ENCODE measurements around the gene DNAH10.

DNAH10 gene

GRCh38 chr12:123971449-123971769, 209.3 kb downstream of the DNAH10 start:
- TF ChIP-seq POLR2A (IDR thresholded peaks at IDR 0.05; ENCODE audit: extremely low read depth, insufficient read length): no peak
- TF ChIP-seq, protein P1, sequence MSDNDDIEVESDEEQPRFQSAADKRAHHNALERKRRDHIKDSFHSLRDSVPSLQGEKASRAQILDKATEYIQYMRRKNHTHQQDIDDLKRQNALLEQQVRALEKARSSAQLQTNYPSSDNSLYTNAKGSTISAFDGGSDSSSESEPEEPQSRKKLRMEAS (IDR thresholded peaks at IDR 0.05; ENCODE audit: low read depth, low read length): no peak
- no peak for TF ChIP-seq MYC (IDR thresholded peaks at IDR 0.05; ENCODE audit: low read depth, low read length)
- TF ChIP-seq, protein P2, sequence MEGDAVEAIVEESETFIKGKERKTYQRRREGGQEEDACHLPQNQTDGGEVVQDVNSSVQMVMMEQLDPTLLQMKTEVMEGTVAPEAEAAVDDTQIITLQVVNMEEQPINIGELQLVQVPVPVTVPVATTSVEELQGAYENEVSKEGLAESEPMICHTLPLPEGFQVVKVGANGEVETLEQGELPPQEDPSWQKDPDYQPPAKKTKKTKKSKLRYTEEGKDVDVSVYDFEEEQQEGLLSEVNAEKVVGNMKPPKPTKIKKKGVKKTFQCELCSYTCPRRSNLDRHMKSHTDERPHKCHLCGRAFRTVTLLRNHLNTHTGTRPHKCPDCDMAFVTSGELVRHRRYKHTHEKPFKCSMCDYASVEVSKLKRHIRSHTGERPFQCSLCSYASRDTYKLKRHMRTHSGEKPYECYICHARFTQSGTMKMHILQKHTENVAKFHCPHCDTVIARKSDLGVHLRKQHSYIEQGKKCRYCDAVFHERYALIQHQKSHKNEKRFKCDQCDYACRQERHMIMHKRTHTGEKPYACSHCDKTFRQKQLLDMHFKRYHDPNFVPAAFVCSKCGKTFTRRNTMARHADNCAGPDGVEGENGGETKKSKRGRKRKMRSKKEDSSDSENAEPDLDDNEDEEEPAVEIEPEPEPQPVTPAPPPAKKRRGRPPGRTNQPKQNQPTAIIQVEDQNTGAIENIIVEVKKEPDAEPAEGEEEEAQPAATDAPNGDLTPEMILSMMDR (IDR thresholded peaks at IDR 0.05; ENCODE audit: low read depth, low read length): no peak
- no peak for DNase-seq (ENCODE audit: low read depth)
- peak overlapping the region; percentile 64 for H3K4me3 ChIP-seq (ENCODE audit: low read depth, low read length)

DNA sequence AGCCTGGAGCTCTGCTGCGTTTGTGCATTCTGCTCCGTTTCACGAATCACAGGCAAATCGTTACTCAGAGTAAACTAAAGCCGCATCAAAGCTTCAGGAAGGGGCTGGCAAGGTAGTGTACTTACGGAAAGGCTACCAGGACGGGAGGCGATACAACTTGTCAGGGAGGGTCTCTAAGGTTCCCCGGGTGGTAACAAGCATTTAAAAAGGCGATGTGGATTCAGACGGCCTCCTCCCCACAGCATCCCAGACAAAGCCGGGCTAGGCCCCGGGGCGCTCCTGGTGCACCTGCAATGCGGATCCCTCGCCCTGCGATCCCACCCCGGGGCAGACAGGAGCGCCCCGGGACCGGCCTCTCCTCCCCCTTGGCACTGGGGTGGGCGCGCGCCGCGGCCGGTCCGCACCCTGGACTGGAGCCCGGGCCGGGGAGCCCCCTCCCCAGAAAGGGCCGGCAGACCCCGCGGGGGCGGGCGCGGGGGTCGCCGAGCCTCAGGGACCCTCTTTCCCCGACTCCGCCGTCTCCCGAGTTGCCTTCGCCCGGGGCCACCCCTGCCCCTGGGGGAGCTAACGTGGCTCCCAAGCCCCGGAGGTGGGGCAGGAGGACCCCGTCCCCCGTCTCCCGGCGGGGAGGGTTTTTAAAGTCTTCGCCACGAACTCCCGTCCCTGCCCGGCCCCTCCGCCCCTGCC, 209.8 kb downstream of the DNAH10 start:
- H3K4me3 ChIP-seq (ENCODE audit: low read depth, low read length): peak overlapping the region; percentile 64
- no peak for TF ChIP-seq POLR2A (IDR thresholded peaks at IDR 0.05; ENCODE audit: extremely low read depth, insufficient read length)
- TF ChIP-seq MYC (IDR thresholded peaks at IDR 0.05; ENCODE audit: low read depth, low read length): no peak
- TF ChIP-seq, protein P2 (IDR thresholded peaks at IDR 0.05; ENCODE audit: low read depth, low read length): no peak
- TF ChIP-seq, protein P1 (IDR thresholded peaks at IDR 0.05; ENCODE audit: low read depth, low read length): no peak
- DNase-seq (ENCODE audit: low read depth): peak; percentile 67

- H3K4me3 ChIP-seq (ENCODE audit: low read depth, low read length): peak within 1 kb of the TSS; percentile 70
- DNase-seq (ENCODE audit: low read depth): peak; percentile 96
- TF ChIP-seq POLR2A (IDR thresholded peaks at IDR 0.05; ENCODE audit: extremely low read depth, insufficient read length) (peak; percentile 73), MYC (IDR thresholded peaks at IDR 0.05; ENCODE audit: low read depth, low read length) (peak; percentile 78)
- TF ChIP-seq, protein P1 (IDR thresholded peaks at IDR 0.05; ENCODE audit: low read depth, low read length): peak; percentile 69
- TF ChIP-seq, protein P2 (IDR thresholded peaks at IDR 0.05; ENCODE audit: low read depth, low read length): peak; percentile 6
Measured at GRCh38 chr12:123972457-123973401, 210.6 kb downstream of the DNAH10 start, which contains the start of the genes CCDC92 and ZNF664. CCDC92 (minus strand) TSS chr12:123972831; CDS start chr12:123944305, 28,526 bp downstream. ZNF664 (plus strand) TSS chr12:123973215; CDS start chr12:124012145, 38,930 bp downstream.

DNA sequence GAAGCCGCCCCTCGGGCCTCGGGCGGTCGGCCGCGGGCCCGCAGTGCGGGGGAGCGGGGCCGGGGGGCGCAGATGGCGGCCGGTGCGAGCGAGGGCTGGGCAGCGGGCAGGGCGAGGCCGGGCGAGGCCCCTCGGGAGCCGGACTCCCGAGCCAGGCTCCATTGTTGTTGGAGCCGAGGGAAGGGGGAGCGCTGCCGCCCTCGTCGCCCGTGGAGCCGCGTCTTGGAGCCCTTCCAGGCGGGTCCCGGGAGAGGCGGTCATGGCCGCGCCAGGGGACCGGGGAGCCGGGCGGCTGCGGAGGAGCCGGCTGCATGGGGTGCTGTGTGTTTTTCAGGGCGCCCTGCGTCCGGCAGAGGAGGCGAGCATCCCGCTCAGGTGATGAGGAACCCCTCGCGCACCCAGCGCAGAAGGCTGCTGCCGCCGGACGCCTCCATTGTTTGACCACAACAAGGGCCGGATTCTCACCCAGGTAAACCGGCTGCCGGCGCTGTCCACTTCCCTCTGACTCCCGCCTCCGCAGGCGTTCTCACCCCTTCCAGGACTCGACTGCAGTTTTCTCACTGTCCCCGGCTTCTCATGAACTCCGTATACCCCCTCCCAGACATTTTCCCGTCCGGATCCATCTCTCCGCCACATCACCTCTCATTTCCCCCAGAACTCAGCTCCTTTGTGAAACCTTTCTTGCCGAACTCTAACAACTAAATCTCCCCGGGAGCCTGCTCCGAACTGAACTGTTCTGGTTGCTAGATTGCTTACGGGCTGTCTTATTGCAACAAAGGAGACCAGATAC, 211.6 kb downstream of the DNAH10 start:
- peak; percentile 53 for DNase-seq (ENCODE audit: low read depth)

More for the DNA sequence above, 211.6 kb downstream of the DNAH10 start:
- TF ChIP-seq, protein P2 (IDR thresholded peaks at IDR 0.05; ENCODE audit: low read depth, low read length): no peak
- TF ChIP-seq POLR2A (IDR thresholded peaks at IDR 0.05; ENCODE audit: extremely low read depth, insufficient read length): no peak
- TF ChIP-seq, protein P1 (IDR thresholded peaks at IDR 0.05; ENCODE audit: low read depth, low read length): no peak
- TF ChIP-seq MYC (IDR thresholded peaks at IDR 0.05; ENCODE audit: low read depth, low read length): no peak
- peak overlapping the region; percentile 70 for H3K4me3 ChIP-seq (ENCODE audit: low read depth, low read length)

All from NB4 (cell line).